H1 (cell line): Measurements from ENCODE around the gene HSF5. TPM values are rescaled to one million over a fixed set of nuclear protein-coding genes. Genes with fewer than 3 reads are reported as not detected.

Source experiments
- CHD1 ChIP-seq: IDR thresholded peaks from 2 replicates; pipeline ENCODE4 v1.6.1; 2012; ENCODE audit warnings: low read depth, low read length, improper control_type of control experiment
- CHD2 ChIP-seq: IDR thresholded peaks from 2 replicates; pipeline ENCODE4 v1.6.1; 2012; ENCODE audit warnings: low read length, improper control_type of control experiment
- FOSL1 ChIP-seq: IDR thresholded peaks from 2 replicates; pipeline ENCODE4 v1.6.1; 2011; ENCODE audit warnings: mild to moderate bottlenecking, low read depth, low read length, moderate library complexity; ENCODE audit not compliant: insufficient read depth
- RFX5 ChIP-seq: IDR thresholded peaks from 2 replicates; pipeline ENCODE4 v1.6.1; 2011; ENCODE audit warnings: low read depth, low read length, improper control_type of control experiment, borderline replicate concordance
- polyA plus RNA-seq, 7 experiments: library from polyadenylated mRNA; depleted of rRNA in 3 of 7; stranded (reverse) in 5 of 7; unstranded in 2 of 7; fragments of >200 nt in 5 of 7; fragments of 200-250 nt in 2 of 7; gene quantifications; 1 replicate in 5 of 7; 2 replicates in 1 of 7; 4 replicates in 1 of 7; pipeline versions ENCODE4 v1.2.1 to v1.2.3, GENCODE V29; 2011 to 2013; ENCODE audit warnings: missing spikeins in 2 of 7, mixed read lengths in 2 of 7
- total RNA-seq: library from RNA; stranded (reverse); fragmentation: NEBNext Ultra II Directional; extraction: Animal tissue kit (Norgen Biotek cat#: 25700); gene quantifications from 2 replicates; pipeline ENCODE4 v1.2.1, GENCODE V29; 2021
- TF ChIP-seq, protein P1 (sequence below): fragments of 300-600 bp; sonication (generic); IDR thresholded peaks from 2 replicates; pipeline ENCODE4 v1.7.1; 2012; ENCODE audit warnings: low read length, moderate library complexity, mild to moderate bottlenecking, inconsistent platforms; ENCODE audit not compliant: insufficient replicate concordance

The HSF5 gene
- total and polyA plus RNA-seq, 2 of the 8 experiments (the other 6 are each of a cell fraction or from before 2014, with no cell fraction given), result not detected

DNA sequence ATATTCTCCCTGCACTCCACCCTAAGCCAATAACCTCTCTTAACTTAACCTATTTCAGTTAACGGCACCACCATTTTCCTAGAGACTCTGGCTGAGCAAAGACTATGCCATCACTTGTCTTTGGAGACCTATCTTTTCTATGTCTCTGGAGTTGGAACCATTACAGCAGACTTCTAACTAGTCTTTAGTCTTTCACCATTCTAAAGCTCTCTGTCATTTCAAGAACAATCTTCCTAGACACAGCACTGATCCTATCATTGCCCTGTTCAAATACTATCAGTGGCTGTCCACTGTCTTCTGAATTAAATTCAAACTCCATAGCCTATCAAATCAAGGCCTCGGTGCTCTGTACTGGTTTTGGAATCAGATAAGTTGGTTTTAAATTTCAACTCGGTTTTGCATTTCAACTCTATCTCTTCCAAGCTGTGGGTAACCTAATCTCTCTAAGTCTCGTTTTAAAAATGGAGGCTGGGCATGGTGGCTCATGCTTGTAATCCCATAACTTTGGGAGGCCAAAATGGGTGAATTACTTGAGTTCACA lies 102.8 kb downstream of the HSF5 start (continued):
- TF ChIP-seq, protein P1, sequence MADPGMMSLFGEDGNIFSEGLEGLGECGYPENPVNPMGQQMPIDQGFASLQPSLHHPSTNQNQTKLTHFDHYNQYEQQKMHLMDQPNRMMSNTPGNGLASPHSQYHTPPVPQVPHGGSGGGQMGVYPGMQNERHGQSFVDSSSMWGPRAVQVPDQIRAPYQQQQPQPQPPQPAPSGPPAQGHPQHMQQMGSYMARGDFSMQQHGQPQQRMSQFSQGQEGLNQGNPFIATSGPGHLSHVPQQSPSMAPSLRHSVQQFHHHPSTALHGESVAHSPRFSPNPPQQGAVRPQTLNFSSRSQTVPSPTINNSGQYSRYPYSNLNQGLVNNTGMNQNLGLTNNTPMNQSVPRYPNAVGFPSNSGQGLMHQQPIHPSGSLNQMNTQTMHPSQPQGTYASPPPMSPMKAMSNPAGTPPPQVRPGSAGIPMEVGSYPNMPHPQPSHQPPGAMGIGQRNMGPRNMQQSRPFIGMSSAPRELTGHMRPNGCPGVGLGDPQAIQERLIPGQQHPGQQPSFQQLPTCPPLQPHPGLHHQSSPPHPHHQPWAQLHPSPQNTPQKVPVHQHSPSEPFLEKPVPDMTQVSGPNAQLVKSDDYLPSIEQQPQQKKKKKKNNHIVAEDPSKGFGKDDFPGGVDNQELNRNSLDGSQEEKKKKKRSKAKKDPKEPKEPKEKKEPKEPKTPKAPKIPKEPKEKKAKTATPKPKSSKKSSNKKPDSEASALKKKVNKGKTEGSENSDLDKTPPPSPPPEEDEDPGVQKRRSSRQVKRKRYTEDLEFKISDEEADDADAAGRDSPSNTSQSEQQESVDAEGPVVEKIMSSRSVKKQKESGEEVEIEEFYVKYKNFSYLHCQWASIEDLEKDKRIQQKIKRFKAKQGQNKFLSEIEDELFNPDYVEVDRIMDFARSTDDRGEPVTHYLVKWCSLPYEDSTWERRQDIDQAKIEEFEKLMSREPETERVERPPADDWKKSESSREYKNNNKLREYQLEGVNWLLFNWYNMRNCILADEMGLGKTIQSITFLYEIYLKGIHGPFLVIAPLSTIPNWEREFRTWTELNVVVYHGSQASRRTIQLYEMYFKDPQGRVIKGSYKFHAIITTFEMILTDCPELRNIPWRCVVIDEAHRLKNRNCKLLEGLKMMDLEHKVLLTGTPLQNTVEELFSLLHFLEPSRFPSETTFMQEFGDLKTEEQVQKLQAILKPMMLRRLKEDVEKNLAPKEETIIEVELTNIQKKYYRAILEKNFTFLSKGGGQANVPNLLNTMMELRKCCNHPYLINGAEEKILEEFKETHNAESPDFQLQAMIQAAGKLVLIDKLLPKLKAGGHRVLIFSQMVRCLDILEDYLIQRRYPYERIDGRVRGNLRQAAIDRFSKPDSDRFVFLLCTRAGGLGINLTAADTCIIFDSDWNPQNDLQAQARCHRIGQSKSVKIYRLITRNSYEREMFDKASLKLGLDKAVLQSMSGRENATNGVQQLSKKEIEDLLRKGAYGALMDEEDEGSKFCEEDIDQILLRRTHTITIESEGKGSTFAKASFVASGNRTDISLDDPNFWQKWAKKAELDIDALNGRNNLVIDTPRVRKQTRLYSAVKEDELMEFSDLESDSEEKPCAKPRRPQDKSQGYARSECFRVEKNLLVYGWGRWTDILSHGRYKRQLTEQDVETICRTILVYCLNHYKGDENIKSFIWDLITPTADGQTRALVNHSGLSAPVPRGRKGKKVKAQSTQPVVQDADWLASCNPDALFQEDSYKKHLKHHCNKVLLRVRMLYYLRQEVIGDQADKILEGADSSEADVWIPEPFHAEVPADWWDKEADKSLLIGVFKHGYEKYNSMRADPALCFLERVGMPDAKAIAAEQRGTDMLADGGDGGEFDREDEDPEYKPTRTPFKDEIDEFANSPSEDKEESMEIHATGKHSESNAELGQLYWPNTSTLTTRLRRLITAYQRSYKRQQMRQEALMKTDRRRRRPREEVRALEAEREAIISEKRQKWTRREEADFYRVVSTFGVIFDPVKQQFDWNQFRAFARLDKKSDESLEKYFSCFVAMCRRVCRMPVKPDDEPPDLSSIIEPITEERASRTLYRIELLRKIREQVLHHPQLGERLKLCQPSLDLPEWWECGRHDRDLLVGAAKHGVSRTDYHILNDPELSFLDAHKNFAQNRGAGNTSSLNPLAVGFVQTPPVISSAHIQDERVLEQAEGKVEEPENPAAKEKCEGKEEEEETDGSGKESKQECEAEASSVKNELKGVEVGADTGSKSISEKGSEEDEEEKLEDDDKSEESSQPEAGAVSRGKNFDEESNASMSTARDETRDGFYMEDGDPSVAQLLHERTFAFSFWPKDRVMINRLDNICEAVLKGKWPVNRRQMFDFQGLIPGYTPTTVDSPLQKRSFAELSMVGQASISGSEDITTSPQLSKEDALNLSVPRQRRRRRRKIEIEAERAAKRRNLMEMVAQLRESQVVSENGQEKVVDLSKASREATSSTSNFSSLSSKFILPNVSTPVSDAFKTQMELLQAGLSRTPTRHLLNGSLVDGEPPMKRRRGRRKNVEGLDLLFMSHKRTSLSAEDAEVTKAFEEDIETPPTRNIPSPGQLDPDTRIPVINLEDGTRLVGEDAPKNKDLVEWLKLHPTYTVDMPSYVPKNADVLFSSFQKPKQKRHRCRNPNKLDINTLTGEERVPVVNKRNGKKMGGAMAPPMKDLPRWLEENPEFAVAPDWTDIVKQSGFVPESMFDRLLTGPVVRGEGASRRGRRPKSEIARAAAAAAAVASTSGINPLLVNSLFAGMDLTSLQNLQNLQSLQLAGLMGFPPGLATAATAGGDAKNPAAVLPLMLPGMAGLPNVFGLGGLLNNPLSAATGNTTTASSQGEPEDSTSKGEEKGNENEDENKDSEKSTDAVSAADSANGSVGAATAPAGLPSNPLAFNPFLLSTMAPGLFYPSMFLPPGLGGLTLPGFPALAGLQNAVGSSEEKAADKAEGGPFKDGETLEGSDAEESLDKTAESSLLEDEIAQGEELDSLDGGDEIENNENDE, result no peak
- no peak for TF ChIP-seq RFX5
- TF ChIP-seq FOSL1, result no peak
- TF ChIP-seq CHD1, result no peak
- TF ChIP-seq CHD2, result no peak
